GM12872 (cell line): ENCODE measurements around the gene NKAIN2.

Experiments
- CTCF ChIP-seq: IDR thresholded peaks from 3 replicates; pipeline ENCODE4 v1.5.1; 2011; ENCODE audit warnings: low read depth, mild to moderate bottlenecking, low read length, moderate library complexity; ENCODE audit not compliant: insufficient read depth

The NKAIN2 gene

GRCh38 chr6:124438546-124439065 lies 634.9 kb downstream of the NKAIN2 start:
- TF ChIP-seq CTCF = no peak

GRCh38 chr6:124441450-124441849 lies 637.8 kb downstream of the NKAIN2 start:
- TF ChIP-seq CTCF = no peak

GRCh38 chr6:124443541-124443940 lies 639.9 kb downstream of the NKAIN2 start:
- TF ChIP-seq CTCF = no peak

GRCh38 chr6:124445581-124445980 lies 641.9 kb downstream of the NKAIN2 start:
- TF ChIP-seq CTCF = no peak

- TF ChIP-seq CTCF = no peak
These were observed 643.3 kb downstream of the NKAIN2 start for GRCh38 chr6:124446961-124447360.

- no peak for TF ChIP-seq CTCF
These were observed 655.6 kb downstream of the NKAIN2 start for GRCh38 chr6:124459268-124459667.

GRCh38 chr6:124462750-124463149 lies 659.1 kb downstream of the NKAIN2 start:
- no peak for TF ChIP-seq CTCF
